PFSK-1 (cell line): ENCODE data around the gene CALML3.

ENCODE experiments used
- SIN3A ChIP-seq: IDR thresholded peaks from 2 replicates; pipeline ENCODE4 v1.6.1; 2012; ENCODE audit warnings: mild to moderate bottlenecking, low read length, moderate library complexity, borderline replicate concordance; ENCODE audit not compliant: insufficient read depth
- TAF1 ChIP-seq: IDR thresholded peaks from 2 replicates; pipeline ENCODE4 v1.6.1; 2012; ENCODE audit warnings: low read length, control low read depth, borderline replicate concordance; ENCODE audit not compliant: insufficient read depth

DNA sequence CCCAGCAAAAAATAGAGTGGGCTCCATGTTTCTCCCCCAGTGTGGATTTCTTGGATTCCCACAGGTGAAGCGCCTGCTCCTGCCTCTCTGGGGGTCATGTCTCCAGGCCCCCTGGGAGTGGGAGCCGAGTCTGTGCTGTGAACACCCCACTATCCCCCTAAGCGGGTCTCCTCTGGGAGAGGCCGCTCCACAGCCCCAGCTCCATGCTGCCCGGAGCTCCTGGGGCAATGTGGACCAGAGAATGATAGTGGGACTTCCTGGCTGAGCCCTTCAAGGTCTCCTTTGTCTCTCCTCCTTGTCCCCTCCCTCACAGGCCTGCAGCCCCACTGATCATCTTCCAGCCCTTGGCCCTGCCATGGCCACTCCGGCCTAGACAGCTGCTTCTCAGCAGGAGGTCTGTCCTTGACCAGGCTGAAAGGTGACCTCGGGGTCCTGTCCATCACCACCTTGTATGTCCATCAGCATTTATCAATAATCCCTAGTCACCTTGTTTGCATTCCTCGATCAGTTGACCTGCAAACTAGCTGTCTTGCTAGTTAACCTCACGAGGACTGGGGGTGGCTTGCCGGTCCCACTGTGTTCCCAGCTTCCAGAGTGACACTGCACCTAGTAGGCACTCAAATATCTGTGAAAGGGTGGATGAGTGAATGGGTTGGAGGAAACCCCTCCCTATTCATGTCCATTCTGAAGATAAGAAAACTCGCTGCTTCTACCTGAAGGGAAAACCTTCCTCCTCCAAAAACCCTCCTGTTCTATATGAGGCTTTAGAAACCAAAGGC is 776 bp upstream of the CALML3 start:
- TF ChIP-seq TAF1 = no peak
- TF ChIP-seq SIN3A = no peak
